Measurements from ENCODE around the gene HGS. TPM values are rescaled to one million over a fixed set of nuclear protein-coding genes. Genes with fewer than 3 reads are reported as not detected.

The HGS gene
- total and polyA plus RNA-seq, 2 of the 13 experiments (the other 11 are each of a cell fraction or from before 2014, with no cell fraction given): 73.3 to 78.1 TPM

DNA sequence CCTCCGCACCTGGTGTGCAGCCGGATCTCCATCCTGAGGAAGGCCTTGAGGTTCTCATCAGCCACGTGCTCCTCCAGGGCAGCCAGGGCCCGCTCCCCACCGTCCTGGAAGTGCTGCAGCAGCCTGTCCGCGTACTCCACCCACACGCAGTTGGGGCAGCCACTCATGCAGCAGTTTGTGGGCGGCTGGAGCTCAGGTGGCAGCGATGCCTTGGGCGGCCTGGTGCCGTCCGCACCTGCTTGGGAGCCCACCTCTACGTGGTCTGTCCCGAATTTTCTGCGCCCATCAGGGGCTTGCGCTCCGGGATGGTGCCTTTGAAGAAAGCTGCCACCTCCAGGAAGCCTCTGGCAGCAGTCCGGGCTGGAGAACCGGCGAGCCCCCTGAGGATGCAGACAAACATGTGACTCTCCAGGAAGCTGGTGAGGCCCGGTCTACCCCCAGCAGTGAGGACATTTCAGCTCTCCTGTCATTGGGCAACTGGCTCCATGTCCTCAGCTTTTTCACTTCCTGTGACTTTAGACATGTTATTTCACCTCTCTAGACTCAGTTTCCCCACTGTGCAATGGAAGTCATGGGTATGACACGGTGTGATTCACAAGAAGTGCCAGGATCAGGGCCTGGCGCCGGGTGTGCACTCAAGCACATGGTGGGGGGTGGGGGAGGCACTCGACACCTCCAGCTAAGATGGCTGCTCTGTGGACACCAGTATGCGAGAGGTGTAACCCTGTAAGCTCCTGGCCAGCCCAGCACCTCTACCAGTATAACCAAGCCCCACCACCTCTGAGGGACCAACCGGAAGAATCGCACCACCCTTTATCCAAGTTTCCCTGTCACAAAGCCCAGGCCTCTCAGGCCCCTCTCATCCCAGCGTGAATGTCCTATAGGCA lies 18.4 kb upstream of the HGS start (continued):
- TF ChIP-seq, protein P1, sequence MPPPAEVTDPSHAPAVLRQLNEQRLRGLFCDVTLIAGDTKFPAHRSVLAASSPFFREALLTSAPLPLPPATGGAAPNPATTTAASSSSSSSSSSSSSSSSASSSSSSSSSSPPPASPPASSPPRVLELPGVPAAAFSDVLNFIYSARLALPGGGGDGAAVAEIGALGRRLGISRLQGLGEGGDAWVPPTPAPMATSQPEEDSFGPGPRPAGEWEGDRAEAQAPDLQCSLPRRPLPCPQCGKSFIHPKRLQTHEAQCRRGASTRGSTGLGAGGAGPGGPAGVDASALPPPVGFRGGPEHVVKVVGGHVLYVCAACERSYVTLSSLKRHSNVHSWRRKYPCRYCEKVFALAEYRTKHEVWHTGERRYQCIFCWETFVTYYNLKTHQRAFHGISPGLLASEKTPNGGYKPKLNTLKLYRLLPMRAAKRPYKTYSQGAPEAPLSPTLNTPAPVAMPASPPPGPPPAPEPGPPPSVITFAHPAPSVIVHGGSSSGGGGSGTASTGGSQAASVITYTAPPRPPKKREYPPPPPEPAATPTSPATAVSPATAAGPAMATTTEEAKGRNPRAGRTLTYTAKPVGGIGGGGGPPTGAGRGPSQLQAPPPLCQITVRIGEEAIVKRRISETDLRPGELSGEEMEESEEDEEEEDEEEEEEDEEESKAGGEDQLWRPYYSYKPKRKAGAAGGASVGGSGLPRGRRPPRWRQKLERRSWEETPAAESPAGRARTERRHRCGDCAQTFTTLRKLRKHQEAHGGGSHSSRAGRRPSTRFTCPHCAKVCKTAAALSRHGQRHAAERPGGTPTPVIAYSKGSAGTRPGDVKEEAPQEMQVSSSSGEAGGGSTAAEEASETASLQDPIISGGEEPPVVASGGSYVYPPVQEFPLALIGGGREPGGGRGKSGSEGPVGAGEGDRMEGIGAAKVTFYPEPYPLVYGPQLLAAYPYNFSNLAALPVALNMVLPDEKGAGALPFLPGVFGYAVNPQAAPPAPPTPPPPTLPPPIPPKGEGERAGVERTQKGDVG (CRISPR knock-in tag; IDR thresholded peaks at IDR 0.05; ENCODE audit: borderline replicate concordance): no peak; the same call in 1 of the 2 replicates
- TF ChIP-seq TBX3 (IDR thresholded peaks at IDR 0.05; ENCODE audit: borderline replicate concordance) (peak; percentile 70; the same call in 1 of the 2 replicates), ZNF773 (CRISPR knock-in tag; IDR thresholded peaks at IDR 0.05; ENCODE audit: borderline replicate concordance) (no peak), RBFOX2 (IDR thresholded peaks at IDR 0.05; ENCODE audit: low read depth, low read length) (peak; percentile 73), GMEB2 (CRISPR knock-in tag; IDR thresholded peaks at IDR 0.05; ENCODE audit: low read depth) (no peak), ZNF749 (CRISPR knock-in tag; IDR thresholded peaks at IDR 0.05; ENCODE audit: borderline replicate concordance) (no peak), NFAT5 (CRISPR knock-in tag; IDR thresholded peaks at IDR 0.05) (0 out of 2 replicates have a peak, but pooled peaks have one; percentile 42), ZNF230 (CRISPR knock-in tag; IDR thresholded peaks at IDR 0.05) (0 out of 2 replicates have a peak, but pooled peaks have one; percentile 9), ZNF740 (CRISPR knock-in tag; IDR thresholded peaks at IDR 0.05) (peak; percentile 89), NRL (CRISPR knock-in tag; IDR thresholded peaks at IDR 0.05; ENCODE audit: borderline replicate concordance) (peak; percentile 69), PITX1 (CRISPR knock-in tag; IDR thresholded peaks at IDR 0.05) (no peak), ZNF580 (CRISPR knock-in tag; IDR thresholded peaks at IDR 0.05; ENCODE audit: borderline replicate concordance, low read depth) (peak; percentile 32; the same call in 1 of the 2 replicates), ZNF605 (CRISPR knock-in tag; IDR thresholded peaks at IDR 0.05) (peak; percentile 25; the same call in 1 of the 2 replicates)
- TF ChIP-seq, protein P2, sequence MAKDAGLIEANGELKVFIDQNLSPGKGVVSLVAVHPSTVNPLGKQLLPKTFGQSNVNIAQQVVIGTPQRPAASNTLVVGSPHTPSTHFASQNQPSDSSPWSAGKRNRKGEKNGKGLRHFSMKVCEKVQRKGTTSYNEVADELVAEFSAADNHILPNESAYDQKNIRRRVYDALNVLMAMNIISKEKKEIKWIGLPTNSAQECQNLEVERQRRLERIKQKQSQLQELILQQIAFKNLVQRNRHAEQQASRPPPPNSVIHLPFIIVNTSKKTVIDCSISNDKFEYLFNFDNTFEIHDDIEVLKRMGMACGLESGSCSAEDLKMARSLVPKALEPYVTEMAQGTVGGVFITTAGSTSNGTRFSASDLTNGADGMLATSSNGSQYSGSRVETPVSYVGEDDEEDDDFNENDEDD (CRISPR knock-in tag; IDR thresholded peaks at IDR 0.05; ENCODE audit: borderline replicate concordance): peak; percentile 52; the same call in 1 of the 2 replicates
